HCT116 (cell line): Measurements from ENCODE around the gene CDYL.

Experiments
- EGR1 ChIP-seq: IDR thresholded peaks from 2 replicates; pipeline ENCODE4 v1.6.1; 2012; ENCODE audit warnings: low read depth
- EZH2phosphoT487 ChIP-seq: fragments of 200-600 bp; IDR thresholded peaks from 2 replicates; pipeline ENCODE4 v1.6.1; 2018; ENCODE audit warnings: antibody characterized with exemption, borderline replicate concordance
- JUND ChIP-seq: IDR thresholded peaks from 2 replicates; pipeline ENCODE4 v1.6.1; 2012
- POLR2A ChIP-seq: IDR thresholded peaks from 2 replicates; pipeline ENCODE4 v1.7.0; 2011; ENCODE audit warnings: borderline replicate concordance; ENCODE audit not compliant: insufficient read depth, insufficient read length; ENCODE audit errors: extremely low read depth
- SIN3A ChIP-seq: IDR thresholded peaks from 2 replicates; pipeline ENCODE4 v1.6.1; 2012; ENCODE audit warnings: low read depth
- SP1 ChIP-seq: IDR thresholded peaks from 2 replicates; pipeline ENCODE4 v1.6.1; 2012; ENCODE audit warnings: low read depth
- YY1 ChIP-seq: IDR thresholded peaks from 2 replicates; pipeline ENCODE4 v1.6.1; 2011; ENCODE audit warnings: low read length, low read depth, moderate library complexity, mild to moderate bottlenecking; ENCODE audit not compliant: insufficient replicate concordance; ENCODE audit errors: extremely low read depth
- TF ChIP-seq, protein P1 (sequence below), 3 experiments: fragments of 200-600 bp in 1 of 3; sonication (generic) in 1 of 3; IDR thresholded peaks in 2 of 3; conservative IDR thresholded peaks in 1 of 3; 2 replicates each; pipeline ENCODE4 v1.5.1; 2012 to 2017; ENCODE audit warnings: low read depth in 2 of 3, low read length in 2 of 3, antibody characterized with exemption in 1 of 3, borderline replicate concordance in 1 of 3, control low read depth in 1 of 3, mild to moderate bottlenecking in 1 of 3, mixed read lengths in 1 of 3, mixed run types in 1 of 3, moderate library complexity in 1 of 3; ENCODE audit not compliant: insufficient read depth in 1 of 3
- TF ChIP-seq, protein P2 (sequence below): IDR thresholded peaks from 2 replicates; pipeline ENCODE4 v1.6.1; 2011; ENCODE audit warnings: mild to moderate bottlenecking, low read length, moderate library complexity; ENCODE audit not compliant: insufficient replicate concordance; ENCODE audit errors: extremely low read depth

DNA sequence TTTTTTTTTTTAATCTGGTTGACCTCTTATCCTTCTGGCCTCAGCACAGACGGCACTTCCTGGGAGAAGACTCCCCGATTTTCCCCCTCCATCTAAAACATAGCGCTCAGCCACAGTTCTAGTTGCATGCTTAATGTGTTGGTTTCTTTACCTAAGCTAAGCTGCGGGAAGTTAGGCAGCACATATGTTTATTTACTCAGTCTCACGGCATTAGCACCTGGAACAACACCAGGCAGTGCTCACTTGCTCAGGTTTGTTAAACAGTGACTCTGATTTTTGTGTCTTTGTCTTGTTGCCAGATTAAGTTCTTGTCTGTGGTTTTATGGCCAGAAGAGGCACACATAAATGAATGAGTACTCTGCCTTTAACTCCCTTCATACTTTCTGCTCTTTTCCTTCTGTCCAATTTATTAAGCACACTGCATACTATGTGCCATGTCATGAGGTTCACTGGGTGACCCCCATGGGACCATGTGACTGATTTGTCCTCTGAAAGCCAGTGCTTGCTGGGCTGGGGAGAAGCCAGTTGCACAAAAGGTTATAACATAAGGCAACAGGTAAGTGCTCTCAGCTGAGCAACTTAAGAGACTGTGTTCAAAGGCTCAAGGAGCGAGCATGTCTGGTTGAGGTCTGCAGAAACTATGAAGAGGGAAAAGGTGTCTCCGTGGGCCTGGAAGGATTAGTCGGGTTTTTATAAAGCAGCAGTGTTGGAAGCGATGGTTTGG is 134.0 kb downstream of the CDYL start:
- TF ChIP-seq JUND (no peak), EZH2phosphoT487 (no peak), SP1 (no peak), EGR1 (no peak), SIN3A (no peak), POLR2A (no peak), YY1 (no peak)
- TF ChIP-seq, protein P1, sequence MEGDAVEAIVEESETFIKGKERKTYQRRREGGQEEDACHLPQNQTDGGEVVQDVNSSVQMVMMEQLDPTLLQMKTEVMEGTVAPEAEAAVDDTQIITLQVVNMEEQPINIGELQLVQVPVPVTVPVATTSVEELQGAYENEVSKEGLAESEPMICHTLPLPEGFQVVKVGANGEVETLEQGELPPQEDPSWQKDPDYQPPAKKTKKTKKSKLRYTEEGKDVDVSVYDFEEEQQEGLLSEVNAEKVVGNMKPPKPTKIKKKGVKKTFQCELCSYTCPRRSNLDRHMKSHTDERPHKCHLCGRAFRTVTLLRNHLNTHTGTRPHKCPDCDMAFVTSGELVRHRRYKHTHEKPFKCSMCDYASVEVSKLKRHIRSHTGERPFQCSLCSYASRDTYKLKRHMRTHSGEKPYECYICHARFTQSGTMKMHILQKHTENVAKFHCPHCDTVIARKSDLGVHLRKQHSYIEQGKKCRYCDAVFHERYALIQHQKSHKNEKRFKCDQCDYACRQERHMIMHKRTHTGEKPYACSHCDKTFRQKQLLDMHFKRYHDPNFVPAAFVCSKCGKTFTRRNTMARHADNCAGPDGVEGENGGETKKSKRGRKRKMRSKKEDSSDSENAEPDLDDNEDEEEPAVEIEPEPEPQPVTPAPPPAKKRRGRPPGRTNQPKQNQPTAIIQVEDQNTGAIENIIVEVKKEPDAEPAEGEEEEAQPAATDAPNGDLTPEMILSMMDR (IDR thresholded peaks at IDR 0.05 in 2 of 3, conservative IDR thresholded peaks at IDR 0.05 in 1 of 3; ENCODE audit: borderline replicate concordance in 1 of 3, insufficient read depth in 1 of 3, low read depth in 2 of 3, low read length in 2 of 3) = no peak
- TF ChIP-seq, protein P2, sequence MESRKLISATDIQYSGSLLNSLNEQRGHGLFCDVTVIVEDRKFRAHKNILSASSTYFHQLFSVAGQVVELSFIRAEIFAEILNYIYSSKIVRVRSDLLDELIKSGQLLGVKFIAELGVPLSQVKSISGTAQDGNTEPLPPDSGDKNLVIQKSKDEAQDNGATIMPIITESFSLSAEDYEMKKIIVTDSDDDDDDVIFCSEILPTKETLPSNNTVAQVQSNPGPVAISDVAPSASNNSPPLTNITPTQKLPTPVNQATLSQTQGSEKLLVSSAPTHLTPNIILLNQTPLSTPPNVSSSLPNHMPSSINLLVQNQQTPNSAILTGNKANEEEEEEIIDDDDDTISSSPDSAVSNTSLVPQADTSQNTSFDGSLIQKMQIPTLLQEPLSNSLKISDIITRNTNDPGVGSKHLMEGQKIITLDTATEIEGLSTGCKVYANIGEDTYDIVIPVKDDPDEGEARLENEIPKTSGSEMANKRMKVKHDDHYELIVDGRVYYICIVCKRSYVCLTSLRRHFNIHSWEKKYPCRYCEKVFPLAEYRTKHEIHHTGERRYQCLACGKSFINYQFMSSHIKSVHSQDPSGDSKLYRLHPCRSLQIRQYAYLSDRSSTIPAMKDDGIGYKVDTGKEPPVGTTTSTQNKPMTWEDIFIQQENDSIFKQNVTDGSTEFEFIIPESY = no peak
